RWPE1 (cell line): Measurements from ENCODE around the gene ASMTL.
A peak's percentile ranks its signal among the peaks of the same experiment; 100 is the strongest.
"Not testable (repeated sequence)": the region's sequence is repeated elsewhere in the genome, so short reads cannot be mapped to it uniquely, and the experiment has no call there.

Source experiments
- CTCF ChIA-PET: fragments of 350-600 bp; sonication (Branson Sonifier 250); formaldehyde crosslinking; extraction: SDS; loops from one replicate; lab custom pipeline; 2021; lab: Yijun Ruan, JAX
- POLR2A ChIA-PET: fragments of 400-600 bp; formaldehyde crosslinking; extraction: SDS; loops from one replicate; lab custom pipeline; 2020; ENCODE audit warnings: antibody characterized with exemption; ENCODE audit not compliant: low non-redundant PET; lab: Yijun Ruan, JAX
- DNase-seq: peaks from one replicate; pipeline ENCODE4 v3.0.0; 2012; ENCODE audit warnings: low spot score
- H3K27ac ChIP-seq: fragments of 450-650 bp; 2 replicates; pipeline ENCODE4 v1.5.1; 2017
- TF ChIP-seq, protein P1 (sequence below): fragments of 450-650 bp; conservative IDR thresholded peaks from 2 replicates; pipeline ENCODE4 v1.5.1; 2017; ENCODE audit warnings: low read depth, mild to moderate bottlenecking

Gene ASMTL

DNA sequence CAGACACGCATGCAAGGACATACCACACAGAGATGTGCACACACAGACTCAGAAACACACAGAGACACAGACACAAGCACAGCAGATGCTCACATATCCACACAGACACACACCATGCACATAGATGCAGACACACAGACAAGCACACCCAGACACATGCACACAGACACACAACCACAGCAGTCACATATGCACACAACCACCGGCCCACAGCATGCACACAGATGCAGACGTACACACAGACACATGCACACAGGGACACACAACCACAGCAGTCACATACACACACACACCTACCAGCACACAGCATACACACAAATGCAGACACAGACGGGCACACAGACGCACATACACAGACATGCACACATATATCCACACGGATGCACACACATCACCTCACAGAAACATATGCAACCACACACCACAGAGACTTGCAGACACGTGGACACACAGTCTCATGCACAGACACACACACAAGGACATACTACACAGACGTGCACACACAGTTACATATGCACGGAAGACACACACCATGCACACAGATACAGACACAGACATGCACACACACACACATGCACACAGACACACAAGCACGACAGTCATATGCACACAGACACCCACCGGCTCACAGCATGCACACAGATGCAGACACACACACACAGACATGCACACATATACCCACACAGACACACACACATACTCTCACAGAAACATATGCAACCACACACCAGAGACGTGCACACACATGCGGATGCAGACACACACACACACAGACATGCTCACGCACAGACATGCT lies 35.5 kb downstream of the ASMTL start:
- POLR2A ChIA-PET = no interaction called here
- CTCF ChIA-PET = no interaction called here
- TF ChIP-seq, protein P1, sequence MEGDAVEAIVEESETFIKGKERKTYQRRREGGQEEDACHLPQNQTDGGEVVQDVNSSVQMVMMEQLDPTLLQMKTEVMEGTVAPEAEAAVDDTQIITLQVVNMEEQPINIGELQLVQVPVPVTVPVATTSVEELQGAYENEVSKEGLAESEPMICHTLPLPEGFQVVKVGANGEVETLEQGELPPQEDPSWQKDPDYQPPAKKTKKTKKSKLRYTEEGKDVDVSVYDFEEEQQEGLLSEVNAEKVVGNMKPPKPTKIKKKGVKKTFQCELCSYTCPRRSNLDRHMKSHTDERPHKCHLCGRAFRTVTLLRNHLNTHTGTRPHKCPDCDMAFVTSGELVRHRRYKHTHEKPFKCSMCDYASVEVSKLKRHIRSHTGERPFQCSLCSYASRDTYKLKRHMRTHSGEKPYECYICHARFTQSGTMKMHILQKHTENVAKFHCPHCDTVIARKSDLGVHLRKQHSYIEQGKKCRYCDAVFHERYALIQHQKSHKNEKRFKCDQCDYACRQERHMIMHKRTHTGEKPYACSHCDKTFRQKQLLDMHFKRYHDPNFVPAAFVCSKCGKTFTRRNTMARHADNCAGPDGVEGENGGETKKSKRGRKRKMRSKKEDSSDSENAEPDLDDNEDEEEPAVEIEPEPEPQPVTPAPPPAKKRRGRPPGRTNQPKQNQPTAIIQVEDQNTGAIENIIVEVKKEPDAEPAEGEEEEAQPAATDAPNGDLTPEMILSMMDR = no peak
- H3K27ac ChIP-seq = no peak overlapping the region
- DNase-seq = no peak

DNA sequence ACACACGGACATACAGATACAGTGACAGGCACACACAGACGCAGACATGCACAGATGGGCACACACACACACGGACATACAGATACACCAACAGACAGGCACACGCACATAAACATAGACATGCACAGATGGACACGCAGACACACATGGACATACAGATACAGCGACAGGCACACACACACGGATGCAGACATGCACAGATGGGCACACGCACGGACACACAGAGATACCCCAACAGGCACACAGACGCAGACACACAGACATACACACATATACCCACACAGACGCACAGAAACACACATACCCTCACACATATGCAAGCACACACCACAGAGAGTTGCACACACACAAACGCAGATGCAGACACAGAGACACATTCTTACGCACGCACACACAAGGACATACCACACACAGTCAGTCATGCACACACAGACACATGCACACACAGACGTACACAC lies 36.4 kb downstream of the ASMTL start:
- no peak overlapping the region for H3K27ac ChIP-seq
- TF ChIP-seq, protein P1 = no peak
- DNase-seq = no peak
- ChIA-PET CTCF (no interaction called here), POLR2A (no interaction called here)

DNA sequence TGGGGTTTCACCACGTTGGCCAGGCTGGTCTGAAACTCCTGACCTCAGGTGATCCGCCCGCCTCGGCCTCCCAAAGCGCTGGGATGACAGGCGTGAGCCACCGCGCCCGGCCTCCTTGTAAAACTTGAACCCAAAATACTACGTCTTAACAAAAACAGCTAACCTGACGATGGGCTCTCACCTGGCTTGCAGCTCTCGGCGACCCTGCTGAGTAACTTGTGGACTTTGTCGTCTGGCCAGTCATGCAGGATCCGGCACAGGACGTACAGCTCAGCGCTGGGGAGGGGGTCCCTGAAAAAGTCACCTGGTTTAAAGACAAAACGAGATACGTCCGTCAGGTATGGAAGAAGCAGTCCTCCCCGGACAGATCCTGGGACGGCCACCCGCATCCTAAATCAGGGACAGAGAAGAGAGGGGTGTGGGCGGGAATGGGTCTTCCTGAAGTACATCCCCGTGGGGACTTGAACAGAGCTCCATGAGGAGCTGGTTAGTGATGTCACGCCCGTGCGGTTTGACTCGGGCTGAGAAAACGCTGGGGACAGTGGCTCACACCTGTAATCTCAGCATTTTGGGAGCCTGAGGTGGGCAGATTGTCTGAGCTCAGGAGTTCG lies 40.1 kb downstream of the ASMTL start:
- TF ChIP-seq, protein P1 = no peak
- H3K27ac ChIP-seq = 0 out of 2 replicates have a peak overlapping the region, but pooled peaks have one; percentile 39
- ChIA-PET CTCF (no interaction called here), POLR2A (no interaction called here)
- no peak for DNase-seq

DNA sequence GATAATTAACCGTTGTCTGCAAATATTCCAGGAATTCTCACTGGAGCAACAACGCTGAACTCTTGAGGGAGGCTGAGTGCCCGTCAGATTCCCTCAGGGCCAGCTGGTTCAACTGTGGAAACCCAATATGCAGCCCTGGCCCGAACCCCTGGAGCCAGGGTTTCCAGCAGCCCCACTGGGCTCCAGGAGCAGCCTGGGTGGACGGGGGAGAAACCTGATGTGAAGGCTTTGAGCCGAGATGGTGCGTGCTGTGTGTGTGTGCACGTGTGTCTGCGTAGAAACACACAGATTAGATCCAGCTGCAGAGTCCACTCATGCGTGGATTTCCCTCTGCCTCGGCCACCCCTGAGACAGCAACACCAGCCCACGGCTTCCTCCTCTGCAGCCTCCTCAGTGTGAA lies 41.4 kb downstream of the ASMTL start:
- TF ChIP-seq, protein P1 = no peak
- ChIA-PET POLR2A (no interaction called here), CTCF (no interaction called here)
- no peak for DNase-seq
- 0 out of 2 replicates have a peak overlapping the region, but pooled peaks have one; percentile 5 for H3K27ac ChIP-seq

DNA sequence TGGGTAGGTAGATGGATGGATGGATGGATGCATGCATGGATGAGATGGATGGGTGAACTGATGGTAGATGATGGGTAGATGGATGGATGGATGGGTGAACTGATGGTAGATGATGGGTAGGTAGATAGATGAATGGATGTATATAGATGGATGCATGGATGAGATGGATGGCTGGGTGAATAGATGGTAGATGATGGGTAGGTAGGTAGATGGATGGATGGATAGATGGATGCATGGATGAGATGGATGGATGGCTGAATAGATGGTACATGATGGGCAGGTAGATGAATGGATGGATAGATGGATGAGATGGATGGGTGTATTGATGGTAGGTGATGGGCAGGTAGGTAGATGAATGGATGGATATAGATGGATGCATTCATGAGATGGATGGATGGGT lies 45.7 kb downstream of the ASMTL start:
- no peak overlapping the region for H3K27ac ChIP-seq
- ChIA-PET POLR2A (no interaction called here), CTCF (no interaction called here)
- TF ChIP-seq, protein P1 = no peak
- no peak for DNase-seq

DNA sequence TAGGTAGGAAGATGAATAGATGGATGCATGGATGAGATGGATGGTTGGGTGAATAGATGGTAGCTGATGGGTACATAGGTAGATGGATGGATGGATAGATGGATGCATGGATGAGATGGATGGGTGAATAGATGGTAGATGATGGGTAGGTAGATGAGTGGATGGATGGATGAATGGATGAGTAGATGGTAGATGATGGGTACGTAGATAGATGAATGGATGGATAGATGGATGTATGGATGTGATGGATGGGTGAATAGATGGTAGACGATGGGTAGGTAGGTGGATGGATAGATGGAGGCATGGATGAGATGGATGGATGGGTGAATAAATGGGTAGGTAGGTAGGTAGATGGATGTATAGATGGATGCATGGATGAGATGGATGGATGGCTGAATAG lies 46.9 kb downstream of the ASMTL start:
- POLR2A ChIA-PET, CTCF ChIA-PET, H3K27ac ChIP-seq, DNase-seq: not testable (repeated sequence)

DNA sequence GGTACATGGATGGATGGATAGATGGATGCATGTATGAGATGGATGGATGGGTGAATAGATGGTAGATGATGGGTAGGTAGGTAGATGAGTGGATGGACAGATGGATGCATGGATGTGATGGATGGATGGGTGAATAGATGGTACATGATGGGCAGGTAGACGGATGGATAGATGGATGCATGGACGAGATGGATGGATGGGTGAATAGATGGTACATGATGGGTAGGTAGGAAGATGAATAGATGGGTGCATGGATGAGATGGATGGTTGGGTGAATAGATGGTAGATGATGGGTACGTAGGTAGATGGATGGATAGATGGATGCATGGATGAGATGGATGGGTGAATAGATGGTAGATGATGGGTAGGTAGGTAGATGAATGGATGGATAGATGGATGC lies 48.8 kb downstream of the ASMTL start:
- CTCF ChIA-PET, H3K27ac ChIP-seq, DNase-seq, POLR2A ChIA-PET: not testable (repeated sequence)
